Smooth muscle cell (in vitro differentiated cells): ENCODE results near the gene XRN2. TPM values are rescaled to one million over a fixed set of nuclear protein-coding genes. Genes with fewer than 3 reads are reported as not detected.

Experiments
- DNase-seq: peaks from one replicate; lab custom pipeline; 2025; ENCODE audit not compliant: unreplicated experiment; lab: John Stamatoyannopoulos, UW
- H2AFZ ChIP-seq: fragments of 200-600 bp; sonication (generic); 2 replicates; pipeline ENCODE4 v1.6.0; 2016; ENCODE audit warnings: antibody characterized with exemption, low read depth, mild to moderate bottlenecking
- H3F3A ChIP-seq: fragments of 200-600 bp; sonication (generic); 2 replicates; pipeline ENCODE4 v1.6.0; 2017; ENCODE audit warnings: antibody characterized with exemption, low read depth
- H3K27ac ChIP-seq: fragments of 200-600 bp; sonication (generic); 2 replicates; pipeline ENCODE4 v1.5.1; 2016; ENCODE audit warnings: low read depth, mild to moderate bottlenecking
- H3K27me3 ChIP-seq: fragments of 200-600 bp; sonication (generic); 2 replicates; pipeline ENCODE4 v1.6.1; 2016; ENCODE audit warnings: low read depth, mild to moderate bottlenecking
- H3K36me3 ChIP-seq: fragments of 200-600 bp; sonication (generic); 2 replicates; pipeline ENCODE4 v1.5.1; 2016; ENCODE audit warnings: low read depth
- H3K4me1 ChIP-seq: fragments of 200-600 bp; sonication (generic); 2 replicates; pipeline ENCODE4 v1.5.1; 2016; ENCODE audit warnings: low read depth
- H3K4me2 ChIP-seq: fragments of 200-600 bp; sonication (generic); 2 replicates; pipeline ENCODE4 v1.6.0; 2016; ENCODE audit warnings: mild to moderate bottlenecking
- H3K4me3 ChIP-seq: fragments of 200-600 bp; sonication (generic); 2 replicates; pipeline ENCODE4 v1.5.1; 2016; ENCODE audit warnings: mild to moderate bottlenecking
- H3K79me2 ChIP-seq: fragments of 200-600 bp; sonication (generic); 2 replicates; pipeline ENCODE4 v1.6.0; 2016; ENCODE audit warnings: low read depth, mild to moderate bottlenecking
- H3K9ac ChIP-seq: fragments of 200-600 bp; sonication (generic); 2 replicates; pipeline ENCODE4 v1.6.0; 2016; ENCODE audit warnings: low read depth
- H3K9me3 ChIP-seq: fragments of 200-600 bp; sonication (generic); replicated peaks from 2 replicates; pipeline ENCODE4 v1.5.1; 2016; ENCODE audit warnings: low read depth
- H4K20me1 ChIP-seq: fragments of 200-600 bp; sonication (generic); 2 replicates; pipeline ENCODE4 v1.6.0; 2016; ENCODE audit warnings: low read depth
- CTCF ChIP-seq: fragments of 200-600 bp; sonication (generic); IDR thresholded peaks from 2 replicates; pipeline ENCODE4 v1.5.1; 2017; ENCODE audit warnings: borderline replicate concordance, mild to moderate bottlenecking, antibody characterized with exemption; ENCODE audit not compliant: insufficient read depth, poor library complexity, severe bottlenecking
- WGBS: methylation state at CpG from one replicate; pipeline ENCODE4 v1.1.7; 2016; ENCODE audit warnings: low lambda C conversion rate; 5-methylcytosine and 5-hydroxymethylcytosine counted together
- polyA plus RNA-seq: library from polyadenylated mRNA; unstranded; fragments of >200 nt; fragmentation: Nextera tagmentation; extraction: Ambion mirVana; gene quantifications from 2 replicates; pipeline ENCODE4 v1.2.1, GENCODE V29; 2016
- total RNA-seq: library from RNA; depleted of rRNA; stranded (reverse); fragments of >200 nt; gene quantifications from 2 replicates; pipeline ENCODE4 v1.2.3, GENCODE V29; 2014

Gene XRN2
- total and polyA plus RNA-seq, 2 experiments from 2014 or later: 43.4 to 83.7 TPM

- H3K27ac ChIP-seq: no peak overlapping the region
- no peaks in the 10 kb centered on the region for H3K36me3 ChIP-seq
- peaks cover 7% of the 10 kb centered on the region for H3K4me1 ChIP-seq
- WGBS: 86% methylated on average over 10 of the region's 10 CpGs
- H3K79me2 ChIP-seq: peaks cover 100% of the 10 kb centered on the region
- H3F3A ChIP-seq: no peaks in the 10 kb centered on the region
- no peak for TF ChIP-seq CTCF
- no peak overlapping the region for H2AFZ ChIP-seq
- no peak overlapping the region for H3K9ac ChIP-seq
- H3K9me3 ChIP-seq: no peaks in the 10 kb centered on the region
- no peaks in the 10 kb centered on the region for H3K27me3 ChIP-seq
- no peak for DNase-seq
- H3K4me3 ChIP-seq: no peak overlapping the region
- H4K20me1 ChIP-seq: peaks cover 100% of the 10 kb centered on the region
- no peak overlapping the region for H3K4me2 ChIP-seq
These were observed 9.8 kb downstream of the XRN2 start for GRCh38 chr20:21312813-21313474.

- WGBS: 61% methylated on average over 4 of the region's 4 CpGs
- Histone ChIP-seq H3K27ac (peak overlapping the region; percentile 56), H3K4me2 (no peak overlapping the region), H3K9me3 (no peaks in the 10 kb centered on the region), H3K36me3 (no peaks in the 10 kb centered on the region), H3K9ac (no peak overlapping the region), H2AFZ (no peak overlapping the region), H3K27me3 (no peaks in the 10 kb centered on the region), H3F3A (no peaks in the 10 kb centered on the region), H3K79me2 (peaks cover 100% of the 10 kb centered on the region), H4K20me1 (peaks cover 98% of the 10 kb centered on the region), H3K4me1 (no peaks in the 10 kb centered on the region), H3K4me3 (no peak overlapping the region)
- TF ChIP-seq CTCF: no peak
- DNase-seq: no peak
These were observed 12.0 kb downstream of the XRN2 start for GRCh38 chr20:21315138-21315537.

GRCh38 chr20:21322083-21322710, 19.1 kb downstream of the XRN2 start:
- no peak for TF ChIP-seq CTCF
- Histone ChIP-seq H3K27me3 (no peaks in the 10 kb centered on the region), H3K9me3 (no peaks in the 10 kb centered on the region), H3F3A (no peaks in the 10 kb centered on the region), H3K27ac (no peak overlapping the region), H3K4me1 (no peaks in the 10 kb centered on the region), H3K9ac (no peak overlapping the region), H2AFZ (no peak overlapping the region), H3K79me2 (peaks cover 100% of the 10 kb centered on the region), H3K36me3 (no peaks in the 10 kb centered on the region), H3K4me3 (no peak overlapping the region), H3K4me2 (no peak overlapping the region), H4K20me1 (peaks cover 96% of the 10 kb centered on the region)
- no peak for DNase-seq
- 99% methylated on average over 5 of the region's 5 CpGs for WGBS
